Measurements from ENCODE around the gene TEPSIN.

The TEPSIN gene

DNA sequence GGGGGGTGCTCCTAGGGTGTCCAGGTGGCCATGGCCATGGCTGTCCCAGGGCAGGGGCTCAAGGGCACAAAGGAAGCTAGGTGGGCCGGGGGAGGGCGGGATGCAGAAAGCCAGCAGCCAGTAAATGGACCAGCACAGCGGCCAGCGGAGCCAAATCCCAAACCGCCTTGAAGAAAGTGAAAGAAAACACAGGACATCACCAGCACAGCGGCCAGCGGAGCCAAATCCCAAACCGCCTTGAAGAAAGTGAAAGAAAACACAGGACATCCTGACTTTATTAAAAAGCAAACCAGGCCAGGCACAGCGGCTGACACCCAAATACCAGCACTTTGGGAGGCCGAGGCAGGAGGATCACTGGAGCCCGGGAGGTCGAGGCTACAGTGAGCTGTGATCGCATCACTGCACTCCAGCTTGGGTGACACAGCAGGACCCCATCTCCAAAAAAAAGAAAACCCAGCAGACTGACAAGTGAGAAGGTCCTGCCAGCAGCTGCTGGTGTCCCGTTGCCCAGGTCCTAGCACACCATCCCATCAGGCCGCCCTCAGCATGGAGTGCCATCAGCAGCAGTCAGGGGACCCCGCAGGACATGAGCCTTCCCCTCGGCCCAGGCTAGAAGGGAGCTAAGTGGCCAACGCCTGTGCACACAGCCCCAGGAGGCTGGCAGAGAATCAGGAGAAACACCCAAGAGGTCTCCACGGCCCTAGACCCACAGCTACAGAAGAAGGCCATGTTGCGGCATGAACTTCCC, 39.3 kb upstream of the TEPSIN start:
- Histone ChIP-seq H3K9ac (ENCODE audit: low read length) (no peak overlapping the region), H2AK5ac (ENCODE audit: low read length, severe bottlenecking) (no peak overlapping the region), H3K23ac (ENCODE audit: low read length in 2 of 2) (no peak overlapping the region), H3K4me1 (ENCODE audit: control insufficient read depth, insufficient read depth, low read depth, low read length) (no peaks in the 10 kb centered on the region), H2AFZ (ENCODE audit: low read depth, low read length) (no peak overlapping the region), H3K4me2 (ENCODE audit: low read length, poor library complexity, severe bottlenecking) (no peak overlapping the region), H2BK120ac (ENCODE audit: low read depth, low read length) (no peak overlapping the region), H2BK15ac (ENCODE audit: low read depth, poor library complexity, severe bottlenecking) (no peak overlapping the region), H3K9me3 (ENCODE audit: control insufficient read depth, low read length) (no peaks in the 10 kb centered on the region), H3K4me3 (ENCODE audit: insufficient read depth in 1 of 2, low read depth in 1 of 2, low read length in 2 of 2) (no peak overlapping the region), H2BK5ac (ENCODE audit: low read depth, low read length, poor library complexity, severe bottlenecking) (no peak overlapping the region), H4K91ac (ENCODE audit: low read length) (no peak overlapping the region), H3K4ac (ENCODE audit: low read depth in 1 of 2, low read length in 2 of 2) (no peak overlapping the region), H3K27me3 (ENCODE audit: control insufficient read depth in 1 of 2, insufficient read depth in 1 of 2, low read length in 2 of 2) (no peaks in the 10 kb centered on the region), H3K36me3 (ENCODE audit: control insufficient read depth in 1 of 2, insufficient read depth in 2 of 2, low read depth in 1 of 2, low read length in 2 of 2) (peaks cover 71 to 96% of the 10 kb centered on the region in 2 experiments), H3K14ac (ENCODE audit: low read length in 2 of 2) (no peak overlapping the region), H3K79me1 (replicated peaks; ENCODE audit: low read length, poor library complexity, severe bottlenecking) (peaks cover 33% of the 10 kb centered on the region), H4K8ac (ENCODE audit: low read length) (no peak overlapping the region), H3K18ac (ENCODE audit: low read depth in 1 of 2, low read length in 2 of 2) (no peak overlapping the region), H3K27ac (ENCODE audit: low read length, poor library complexity, severe bottlenecking) (no peak overlapping the region), H2BK12ac (ENCODE audit: low read length in 2 of 2) (no peak overlapping the region)
- no peak for DNase-seq
- WGBS, result over 99% methylated on average over 20 of the region's 20 CpGs

DNA sequence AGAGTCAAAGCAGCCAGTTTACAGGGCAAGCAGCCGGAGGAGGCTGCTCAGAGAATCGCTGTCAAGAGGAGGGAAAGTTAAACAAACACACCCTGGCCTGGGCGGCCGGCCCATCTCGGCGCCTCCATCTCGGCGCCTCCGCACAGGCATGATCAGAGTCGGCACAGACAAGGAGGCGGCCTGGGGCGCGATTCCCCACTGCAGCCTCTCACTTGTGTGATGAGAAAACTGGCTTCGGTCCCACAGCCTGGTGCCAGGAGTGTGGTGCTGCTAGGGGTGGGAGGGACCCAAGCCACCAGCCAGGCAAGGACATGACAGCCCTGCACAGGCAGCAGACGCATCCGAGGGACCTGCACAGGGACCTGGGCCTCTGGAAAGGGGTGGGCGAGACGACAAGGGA, 38.6 kb upstream of the TEPSIN start:
- no peaks in the 10 kb centered on the region for H3K9me3 ChIP-seq (ENCODE audit: control insufficient read depth, low read length)
- no peak overlapping the region for H2AK5ac ChIP-seq (ENCODE audit: low read length, severe bottlenecking)
- no peak overlapping the region for H3K18ac ChIP-seq (ENCODE audit: low read depth in 1 of 2, low read length in 2 of 2)
- H3K36me3 ChIP-seq (ENCODE audit: control insufficient read depth in 1 of 2, insufficient read depth in 2 of 2, low read depth in 1 of 2, low read length in 2 of 2), result peaks cover 72 to 96% of the 10 kb centered on the region in 2 experiments
- no peak overlapping the region for H3K4ac ChIP-seq (ENCODE audit: low read depth in 1 of 2, low read length in 2 of 2)
- no peak overlapping the region for H3K27ac ChIP-seq (ENCODE audit: low read length, poor library complexity, severe bottlenecking)
- no peak overlapping the region for H3K4me2 ChIP-seq (ENCODE audit: low read length, poor library complexity, severe bottlenecking)
- H4K8ac ChIP-seq (ENCODE audit: low read length), result no peak overlapping the region
- H3K14ac ChIP-seq (ENCODE audit: low read length in 2 of 2), result no peak overlapping the region
- no peak overlapping the region for H3K9ac ChIP-seq (ENCODE audit: low read length)
- H3K23ac ChIP-seq (ENCODE audit: low read length in 2 of 2), result no peak overlapping the region
- H4K91ac ChIP-seq (ENCODE audit: low read length), result no peak overlapping the region
- no peaks in the 10 kb centered on the region for H3K27me3 ChIP-seq (ENCODE audit: control insufficient read depth in 1 of 2, insufficient read depth in 1 of 2, low read length in 2 of 2)
- no peak overlapping the region for H2BK12ac ChIP-seq (ENCODE audit: low read length in 2 of 2)
- H2BK120ac ChIP-seq (ENCODE audit: low read depth, low read length), result no peak overlapping the region
- no peak overlapping the region for H3K4me3 ChIP-seq (ENCODE audit: insufficient read depth in 1 of 2, low read depth in 1 of 2, low read length in 2 of 2)
- H3K79me1 ChIP-seq (replicated peaks; ENCODE audit: low read length, poor library complexity, severe bottlenecking), result peaks cover 26% of the 10 kb centered on the region
- no peaks in the 10 kb centered on the region for H3K4me1 ChIP-seq (ENCODE audit: control insufficient read depth, insufficient read depth, low read depth, low read length)
- no peak overlapping the region for H2AFZ ChIP-seq (ENCODE audit: low read depth, low read length)
- no peak for DNase-seq
- no peak overlapping the region for H2BK5ac ChIP-seq (ENCODE audit: low read depth, low read length, poor library complexity, severe bottlenecking)
- 93% methylated on average over 18 of the region's 18 CpGs for WGBS
- no peak overlapping the region for H2BK15ac ChIP-seq (ENCODE audit: low read depth, poor library complexity, severe bottlenecking)

DNA sequence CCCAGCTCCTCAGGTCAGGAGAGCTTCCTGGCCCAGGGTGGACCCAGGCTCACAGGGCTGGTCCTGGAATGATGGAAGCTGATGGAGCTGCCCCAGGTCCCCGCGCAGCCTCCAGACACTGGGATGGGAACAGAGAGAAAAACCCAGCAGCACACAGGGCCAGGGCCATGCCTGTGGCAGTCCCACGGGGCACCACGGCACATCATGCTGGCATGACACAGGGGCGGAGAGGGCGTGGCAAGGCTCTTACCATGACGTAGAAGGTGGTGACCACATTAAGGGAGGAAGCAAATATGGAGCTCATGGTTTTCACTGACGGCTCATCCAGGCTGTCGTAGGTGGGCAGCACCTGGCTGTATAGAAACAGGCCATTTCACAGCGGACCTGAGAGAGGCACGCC, 37.9 kb upstream of the TEPSIN start:
- Histone ChIP-seq H3K27me3 (ENCODE audit: control insufficient read depth in 1 of 2, insufficient read depth in 1 of 2, low read length in 2 of 2) (no peaks in the 10 kb centered on the region), H2AFZ (ENCODE audit: low read depth, low read length) (no peak overlapping the region), H3K4ac (ENCODE audit: low read depth in 1 of 2, low read length in 2 of 2) (no peak overlapping the region), H3K9ac (ENCODE audit: low read length) (no peak overlapping the region), H3K4me1 (ENCODE audit: control insufficient read depth, insufficient read depth, low read depth, low read length) (no peaks in the 10 kb centered on the region), H3K14ac (ENCODE audit: low read length in 2 of 2) (no peak overlapping the region), H2BK15ac (ENCODE audit: low read depth, poor library complexity, severe bottlenecking) (no peak overlapping the region), H4K8ac (ENCODE audit: low read length) (no peak overlapping the region), H2BK12ac (ENCODE audit: low read length in 2 of 2) (no peak overlapping the region), H2BK5ac (ENCODE audit: low read depth, low read length, poor library complexity, severe bottlenecking) (no peak overlapping the region), H3K4me3 (ENCODE audit: insufficient read depth in 1 of 2, low read depth in 1 of 2, low read length in 2 of 2) (no peak overlapping the region), H3K79me1 (replicated peaks; ENCODE audit: low read length, poor library complexity, severe bottlenecking) (peaks cover 27% of the 10 kb centered on the region), H3K27ac (ENCODE audit: low read length, poor library complexity, severe bottlenecking) (no peak overlapping the region), H3K36me3 (ENCODE audit: control insufficient read depth in 1 of 2, insufficient read depth in 2 of 2, low read depth in 1 of 2, low read length in 2 of 2) (peaks cover 69 to 93% of the 10 kb centered on the region in 2 experiments), H3K23ac (ENCODE audit: low read length in 2 of 2) (no peak overlapping the region), H2BK120ac (ENCODE audit: low read depth, low read length) (no peak overlapping the region), H3K9me3 (ENCODE audit: control insufficient read depth, low read length) (no peaks in the 10 kb centered on the region), H4K91ac (ENCODE audit: low read length) (no peak overlapping the region), H2AK5ac (ENCODE audit: low read length, severe bottlenecking) (no peak overlapping the region), H3K18ac (ENCODE audit: low read depth in 1 of 2, low read length in 2 of 2) (no peak overlapping the region), H3K4me2 (ENCODE audit: low read length, poor library complexity, severe bottlenecking) (no peak overlapping the region)
- WGBS, result 98% methylated on average over 11 of the region's 11 CpGs
- no peak for DNase-seq

DNA sequence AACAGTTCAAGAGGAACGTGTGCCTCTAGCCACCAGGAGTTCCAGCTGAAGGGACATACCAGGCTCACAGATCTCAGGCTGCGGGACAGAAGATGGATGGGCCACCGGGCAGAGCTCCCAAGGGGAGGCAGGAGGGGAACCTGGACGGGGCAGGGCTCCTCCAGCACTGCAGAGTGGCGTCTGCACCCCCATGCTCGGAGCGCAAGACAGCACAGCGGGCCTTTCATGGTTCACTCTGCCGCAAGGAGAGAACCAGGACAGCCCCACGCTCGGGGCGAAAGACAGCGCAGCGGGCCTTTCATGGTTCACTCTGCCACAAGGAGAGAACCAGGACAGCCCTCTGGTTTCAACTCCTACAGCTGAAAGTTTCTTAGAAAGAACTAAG, 35.6 kb upstream of the TEPSIN start:
- no peak overlapping the region for H4K91ac ChIP-seq (ENCODE audit: low read length)
- no peak overlapping the region for H2BK5ac ChIP-seq (ENCODE audit: low read depth, low read length, poor library complexity, severe bottlenecking)
- H2AK5ac ChIP-seq (ENCODE audit: low read length, severe bottlenecking), result no peak overlapping the region
- H2BK120ac ChIP-seq (ENCODE audit: low read depth, low read length), result no peak overlapping the region
- H4K8ac ChIP-seq (ENCODE audit: low read length), result no peak overlapping the region
- H3K23ac ChIP-seq (ENCODE audit: low read length in 2 of 2), result no peak overlapping the region
- H3K14ac ChIP-seq (ENCODE audit: low read length in 2 of 2), result no peak overlapping the region
- H3K4me1 ChIP-seq (ENCODE audit: control insufficient read depth, insufficient read depth, low read depth, low read length), result peaks cover 9% of the 10 kb centered on the region
- no peak overlapping the region for H2AFZ ChIP-seq (ENCODE audit: low read depth, low read length)
- no peak overlapping the region for H3K4me3 ChIP-seq (ENCODE audit: insufficient read depth in 1 of 2, low read depth in 1 of 2, low read length in 2 of 2)
- no peak overlapping the region for H3K4ac ChIP-seq (ENCODE audit: low read depth in 1 of 2, low read length in 2 of 2)
- peaks cover 24% of the 10 kb centered on the region for H3K79me1 ChIP-seq (replicated peaks; ENCODE audit: low read length, poor library complexity, severe bottlenecking)
- DNase-seq, result no peak
- H3K9me3 ChIP-seq (ENCODE audit: control insufficient read depth, low read length), result no peaks in the 10 kb centered on the region
- no peak overlapping the region for H3K27ac ChIP-seq (ENCODE audit: low read length, poor library complexity, severe bottlenecking)
- H3K27me3 ChIP-seq (ENCODE audit: control insufficient read depth in 1 of 2, insufficient read depth in 1 of 2, low read length in 2 of 2), result no peaks in the 10 kb centered on the region
- 96% methylated on average over 14 of the region's 14 CpGs for WGBS
- H2BK12ac ChIP-seq (ENCODE audit: low read length in 2 of 2), result no peak overlapping the region
- no peak overlapping the region for H3K9ac ChIP-seq (ENCODE audit: low read length)
- H2BK15ac ChIP-seq (ENCODE audit: low read depth, poor library complexity, severe bottlenecking), result no peak overlapping the region
- peaks cover 77 to 91% of the 10 kb centered on the region in 2 experiments for H3K36me3 ChIP-seq (ENCODE audit: control insufficient read depth in 1 of 2, insufficient read depth in 2 of 2, low read depth in 1 of 2, low read length in 2 of 2)
- no peak overlapping the region for H3K4me2 ChIP-seq (ENCODE audit: low read length, poor library complexity, severe bottlenecking)
- no peak overlapping the region for H3K18ac ChIP-seq (ENCODE audit: low read depth in 1 of 2, low read length in 2 of 2)

Data from mesenchymal stem cell (in vitro differentiated cells and primary cell).